CD4-positive, alpha-beta memory T cell (primary cell): ENCODE results near the gene DBH. TPM values are rescaled to one million over a fixed set of nuclear protein-coding genes. Genes with fewer than 3 reads are reported as not detected.

ENCODE experiments used
- CTCF ChIA-PET: fragments of 350-600 bp; sonication (Branson Sonifier 250); formaldehyde crosslinking; loops from one replicate; lab custom pipeline; 2021; ENCODE audit warnings: inconsistent platforms; ENCODE audit not compliant: partially characterized antibody; lab: Charles Lee
- POLR2A ChIA-PET: fragments of 350-600 bp; sonication (Branson Sonifier 250); formaldehyde crosslinking; loops from one replicate; lab custom pipeline; 2021; ENCODE audit not compliant: partially characterized antibody; lab: Charles Lee
- DNase-seq, 5 donors: peaks; one replicate each; pipeline versions ENCODE4 v3.0.0 to v3.0.0-alpha.2; 2020 to 2022; ENCODE audit warnings: mixed read lengths in 1 of 5
- H3K27ac ChIP-seq: one replicate; pipeline ENCODE4 v1.7.0; 2013; ENCODE audit warnings: low read depth, low read length
- H3K27me3 ChIP-seq: 2 replicates; pipeline ENCODE4 v1.7.0; 2013; ENCODE audit warnings: mild to moderate bottlenecking, low read length, moderate library complexity; ENCODE audit not compliant: insufficient read depth
- H3K36me3 ChIP-seq: 2 replicates; pipeline ENCODE4 v1.7.0; 2013; ENCODE audit warnings: mild to moderate bottlenecking, low read length, moderate library complexity; ENCODE audit not compliant: insufficient read depth
- H3K4me1 ChIP-seq: 2 replicates; pipeline ENCODE4 v1.7.0; 2013; ENCODE audit warnings: mild to moderate bottlenecking, low read length, moderate library complexity; ENCODE audit not compliant: insufficient read depth
- H3K4me3 ChIP-seq, 2 donors: one replicate each; pipeline ENCODE4 v1.7.0; 2013; ENCODE audit warnings: low read length in 2 of 2, mild to moderate bottlenecking in 1 of 2
- H3K9me3 ChIP-seq, 2 donors: one replicate each; pipeline ENCODE4 v1.7.0; 2013; ENCODE audit warnings: low read length in 2 of 2, control low read depth in 1 of 2; ENCODE audit not compliant: control insufficient read depth in 1 of 2
- H3K27ac Mint-ChIP-seq, 7 donors: one replicate each; pipeline ENCODE4 v1.8.0; 2020 to 2021; ENCODE audit warnings: mixed read lengths in 7 of 7, mild to moderate bottlenecking in 6 of 7, inconsistent platforms in 3 of 7, moderate library complexity in 3 of 7
- H3K27me3 Mint-ChIP-seq, 2 donors: one replicate each; pipeline ENCODE4 v1.8.0; 2020 to 2021; ENCODE audit warnings: mixed read lengths in 2 of 2
- H3K36me3 Mint-ChIP-seq, 2 donors: one replicate each; pipeline ENCODE4 v1.8.0; 2020 to 2021; ENCODE audit warnings: mixed read lengths in 2 of 2, inconsistent platforms in 1 of 2, mild to moderate bottlenecking in 1 of 2
- H3K4me1 Mint-ChIP-seq, 4 donors: one replicate each; pipeline ENCODE4 v1.8.0; 2020 to 2021; ENCODE audit warnings: mixed read lengths in 4 of 4, mild to moderate bottlenecking in 1 of 4
- H3K4me3 Mint-ChIP-seq, 8 donors: one replicate each; pipeline ENCODE4 v1.8.0; 2020 to 2021; ENCODE audit warnings: mixed read lengths in 8 of 8, mild to moderate bottlenecking in 7 of 8, moderate library complexity in 6 of 8, inconsistent platforms in 3 of 8
- H3K9me3 Mint-ChIP-seq, 8 donors: one replicate each; pipeline ENCODE4 v1.8.0; 2020 to 2021; ENCODE audit warnings: mixed read lengths in 8 of 8, mild to moderate bottlenecking in 5 of 8, inconsistent platforms in 3 of 8, moderate library complexity in 1 of 8
- intact Hi-C: fragments of 100-400 bp; cut with micrococcal nuclease; formaldehyde crosslinking; loops from one replicate; pipeline ENCODE4 v1.15.1; 2023
- polyA plus RNA-seq, 2 donors: library from polyadenylated mRNA; unstranded; fragments of 300-500 nt; fragmentation: Illumina TruSeq; gene quantifications; one replicate each; pipeline ENCODE4 v1.2.3, GENCODE V29; 2021
- total RNA-seq, 2 experiments: library from RNA; stranded (reverse); gene quantifications; one replicate each; pipeline ENCODE4 v1.2.3, GENCODE V29; 2021

Gene DBH
- total and polyA plus RNA-seq, 4 experiments from 2014 or later: 0.08 to 0.18 (median 0.09) TPM; not detected in 1

- Mint-ChIP-seq H3K9me3 (no peaks in the 10 kb centered on the region), H3K27ac (no peak overlapping the region), H3K36me3 (no peaks in the 10 kb centered on the region), H3K4me3 (no peak overlapping the region), H3K4me1 (peaks cover 0 to 7% (median 4%) of the 10 kb centered on the region in 4 donors), H3K27me3 (peaks cover 0 to 9% of the 10 kb centered on the region in 2 donors)
- no peak for DNase-seq
- ChIA-PET POLR2A (interaction anchor here (1.6 kb wide), 1 partner anchor 59 kb away, joined by 3 read pairs; no protein-coding TSS in a partner anchor), CTCF (no interaction called here)
- H3K27ac ChIP-seq: no peak overlapping the region
- H3K4me3 ChIP-seq: no peak overlapping the region
- no peaks in the 10 kb centered on the region for H3K36me3 ChIP-seq
- H3K9me3 ChIP-seq: no peaks in the 10 kb centered on the region
- H3K4me1 ChIP-seq: no peaks in the 10 kb centered on the region
- intact Hi-C loops: no loop called here
- no peaks in the 10 kb centered on the region for H3K27me3 ChIP-seq
Measured at GRCh38 chr9:133643362-133643755, 7.2 kb downstream of the DBH start.

- peaks cover 2 to 9% of the 10 kb centered on the region in 2 donors for H3K27me3 Mint-ChIP-seq
- no peaks in the 10 kb centered on the region for H3K36me3 Mint-ChIP-seq
- no peaks in the 10 kb centered on the region for H3K9me3 ChIP-seq
- DNase-seq: no peak
- intact Hi-C loops: no loop called here
- POLR2A ChIA-PET: interaction anchor here (1.6 kb wide), 1 partner anchor 58 kb away, joined by 3 read pairs; no protein-coding TSS in a partner anchor
- CTCF ChIA-PET: no interaction called here
- H3K27ac Mint-ChIP-seq: no peak overlapping the region
- H3K4me3 ChIP-seq: no peak overlapping the region
- peaks cover 0 to 7% (median 4%) of the 10 kb centered on the region in 4 donors for H3K4me1 Mint-ChIP-seq
- no peaks in the 10 kb centered on the region for H3K4me1 ChIP-seq
- H3K27ac ChIP-seq: no peak overlapping the region
- no peaks in the 10 kb centered on the region for H3K27me3 ChIP-seq
- H3K36me3 ChIP-seq: no peaks in the 10 kb centered on the region
- no peak overlapping the region for H3K4me3 Mint-ChIP-seq
- H3K9me3 Mint-ChIP-seq: no peaks in the 10 kb centered on the region
Measured at GRCh38 chr9:133643978-133644760, 8.0 kb downstream of the DBH start.

- H3K36me3 ChIP-seq: no peaks in the 10 kb centered on the region
- H3K27me3 ChIP-seq: no peaks in the 10 kb centered on the region
- H3K9me3 Mint-ChIP-seq: no peaks in the 10 kb centered on the region
- no peaks in the 10 kb centered on the region for H3K4me1 ChIP-seq
- H3K4me3 Mint-ChIP-seq: no peak overlapping the region
- no peaks in the 10 kb centered on the region for H3K36me3 Mint-ChIP-seq
- no peak for DNase-seq
- intact Hi-C loops: no loop called here
- no peak overlapping the region for H3K27ac ChIP-seq
- ChIA-PET CTCF (no interaction called here), POLR2A (interaction anchor here (1.6 kb wide), 1 partner anchor 57 kb away, joined by 3 read pairs; no protein-coding TSS in a partner anchor)
- peaks cover 0 to 7% (median 4%) of the 10 kb centered on the region in 4 donors for H3K4me1 Mint-ChIP-seq
- peaks cover 5 to 12% of the 10 kb centered on the region in 2 donors for H3K27me3 Mint-ChIP-seq
- no peaks in the 10 kb centered on the region for H3K9me3 ChIP-seq
- peak overlapping the region in 1 of 7 donors; percentile 60 for H3K27ac Mint-ChIP-seq
- H3K4me3 ChIP-seq: no peak overlapping the region
Measured at GRCh38 chr9:133645021-133645765, 9.0 kb downstream of the DBH start.

- Histone ChIP-seq H3K27me3 (no peaks in the 10 kb centered on the region), H3K36me3 (no peaks in the 10 kb centered on the region), H3K4me3 (no peak overlapping the region), H3K4me1 (no peaks in the 10 kb centered on the region), H3K27ac (no peak overlapping the region), H3K9me3 (no peaks in the 10 kb centered on the region)
- DNase-seq: peak in 1 of 5 donors; percentile 11
- Mint-ChIP-seq H3K36me3 (no peaks in the 10 kb centered on the region), H3K27me3 (peaks cover 5 to 7% of the 10 kb centered on the region in 2 donors), H3K4me1 (peaks cover 0 to 7% (median 4%) of the 10 kb centered on the region in 4 donors), H3K4me3 (no peak overlapping the region), H3K9me3 (no peaks in the 10 kb centered on the region), H3K27ac (peak overlapping the region in 1 of 7 donors; percentile 47)
- ChIA-PET CTCF (no interaction called here), POLR2A (no interaction called here)
- intact Hi-C loops: no loop called here
Measured at GRCh38 chr9:133647148-133647547, 11.0 kb downstream of the DBH start.

GRCh38 chr9:133647765-133648469 is 11.8 kb downstream of the DBH start:
- intact Hi-C loops: no loop called here
- peaks cover 7 to 10% of the 10 kb centered on the region in 2 donors for H3K27me3 Mint-ChIP-seq
- no peak overlapping the region for H3K4me3 ChIP-seq

GRCh38 chr9:133649194-133649593 is 13.0 kb downstream of the DBH start:
- Mint-ChIP-seq H3K4me1 (peaks cover 0 to 7% (median 4%) of the 10 kb centered on the region in 4 donors), H3K36me3 (no peaks in the 10 kb centered on the region), H3K9me3 (no peaks in the 10 kb centered on the region), H3K27ac (no peak overlapping the region), H3K4me3 (peak overlapping the region in 1 of 8 donors; percentile 42), H3K27me3 (peaks cover 11 to 15% of the 10 kb centered on the region in 2 donors)
- Histone ChIP-seq H3K27ac (no peak overlapping the region), H3K4me3 (no peak overlapping the region), H3K9me3 (no peaks in the 10 kb centered on the region), H3K4me1 (no peaks in the 10 kb centered on the region), H3K27me3 (no peaks in the 10 kb centered on the region), H3K36me3 (no peaks in the 10 kb centered on the region)
- intact Hi-C loops: no loop called here
- DNase-seq: no peak
- CTCF ChIA-PET: no interaction called here
- POLR2A ChIA-PET: no interaction called here

More at GRCh38 chr9:133647765-133648469, 11.8 kb downstream of the DBH start:
- DNase-seq: no peak
- no peaks in the 10 kb centered on the region for H3K36me3 Mint-ChIP-seq
- Histone ChIP-seq H3K4me1 (no peaks in the 10 kb centered on the region), H3K27me3 (no peaks in the 10 kb centered on the region), H3K36me3 (no peaks in the 10 kb centered on the region), H3K9me3 (no peaks in the 10 kb centered on the region), H3K27ac (no peak overlapping the region)
- POLR2A ChIA-PET: no interaction called here
- CTCF ChIA-PET: no interaction called here
- no peak overlapping the region for H3K4me3 Mint-ChIP-seq
- H3K9me3 Mint-ChIP-seq: no peaks in the 10 kb centered on the region
- peaks cover 0 to 7% (median 4%) of the 10 kb centered on the region in 4 donors for H3K4me1 Mint-ChIP-seq
- peak overlapping the region in 1 of 7 donors; percentile 36 for H3K27ac Mint-ChIP-seq
